Nephron (organoid): ENCODE measurements around the gene ALDH1A2.
A peak's percentile ranks its signal among the peaks of the same experiment; 100 is the strongest.

Source experiments
- H3K27ac Mint-ChIP-seq, 3 experiments: 2 replicates each; pipeline ENCODE4 v1.8.0; 2020; ENCODE audit warnings: mixed read lengths in 3 of 3, mild to moderate bottlenecking in 2 of 3, moderate library complexity in 1 of 3
- H3K27me3 Mint-ChIP-seq: 2 replicates; pipeline ENCODE4 v1.8.0; 2021; ENCODE audit warnings: low read depth, mild to moderate bottlenecking, moderate library complexity, mixed read lengths
- H3K36me3 Mint-ChIP-seq: 2 replicates; pipeline ENCODE4 v1.8.0; 2020; ENCODE audit warnings: low read depth, mixed read lengths
- H3K4me1 Mint-ChIP-seq: 2 replicates; pipeline ENCODE4 v1.8.0; 2020; ENCODE audit warnings: mixed read lengths
- H3K4me3 Mint-ChIP-seq, 3 experiments: 2 replicates each; pipeline ENCODE4 v1.8.0; 2020; ENCODE audit warnings: mild to moderate bottlenecking in 3 of 3, mixed read lengths in 3 of 3, moderate library complexity in 2 of 3
- H3K9me3 Mint-ChIP-seq: 2 replicates; pipeline ENCODE4 v1.8.0; 2020; ENCODE audit warnings: mixed read lengths
- CTCF ChIP-seq, 3 experiments: fragments of 200-600 bp; sonication (generic); IDR thresholded peaks; one replicate each; pipeline ENCODE4 v1.5.0; 2021; ENCODE audit warnings: antibody characterized with exemption in 3 of 3; ENCODE audit not compliant: unreplicated experiment in 3 of 3

Gene ALDH1A2

GRCh38 chr15:57941816-57942215, 123.7 kb downstream of the ALDH1A2 start:
- TF ChIP-seq CTCF (IDR thresholded peaks at IDR 0.05; ENCODE audit: unreplicated experiment in 3 of 3) = no peak
- Mint-ChIP-seq H3K4me1 (peaks cover 5% of the 10 kb centered on the region), H3K4me3 (no peak overlapping the region), H3K36me3 (peaks cover 27% of the 10 kb centered on the region), H3K27ac (no peak overlapping the region), H3K9me3 (peaks cover 35% of the 10 kb centered on the region), H3K27me3 (peaks cover 3% of the 10 kb centered on the region)

GRCh38 chr15:57932348-57932747, 133.2 kb downstream of the ALDH1A2 start:
- Mint-ChIP-seq H3K27ac (no peak overlapping the region), H3K4me1 (no peaks in the 10 kb centered on the region), H3K9me3 (peaks cover 32% of the 10 kb centered on the region), H3K36me3 (peaks cover 8% of the 10 kb centered on the region), H3K4me3 (no peak overlapping the region), H3K27me3 (peaks cover 12% of the 10 kb centered on the region)
- TF ChIP-seq CTCF (IDR thresholded peaks at IDR 0.05; ENCODE audit: unreplicated experiment in 3 of 3) = no peak

GRCh38 chr15:57931570-57931969, 133.9 kb downstream of the ALDH1A2 start:
- TF ChIP-seq CTCF (IDR thresholded peaks at IDR 0.05; ENCODE audit: unreplicated experiment in 3 of 3) = no peak
- Mint-ChIP-seq H3K4me3 (no peak overlapping the region), H3K4me1 (no peaks in the 10 kb centered on the region), H3K36me3 (peaks cover under 1% of the 10 kb centered on the region), H3K27ac (no peak overlapping the region), H3K9me3 (peaks cover 24% of the 10 kb centered on the region), H3K27me3 (peaks cover 12% of the 10 kb centered on the region)

GRCh38 chr15:57927091-57927631, 138.3 kb downstream of the ALDH1A2 start:
- peaks cover 12% of the 10 kb centered on the region for H3K27me3 Mint-ChIP-seq

GRCh38 chr15:57925650-57926049, 139.9 kb downstream of the ALDH1A2 start:
- TF ChIP-seq CTCF (IDR thresholded peaks at IDR 0.05; ENCODE audit: unreplicated experiment in 3 of 3) = no peak
- Mint-ChIP-seq H3K27ac (peak overlapping the region in 1 of 3 experiments; percentile 54), H3K36me3 (no peaks in the 10 kb centered on the region), H3K4me1 (peaks cover 32% of the 10 kb centered on the region), H3K4me3 (no peak overlapping the region), H3K9me3 (peaks cover 14% of the 10 kb centered on the region), H3K27me3 (peaks cover 12% of the 10 kb centered on the region)

More at GRCh38 chr15:57927091-57927631, 138.3 kb downstream of the ALDH1A2 start:
- Mint-ChIP-seq H3K4me1 (peaks cover 29% of the 10 kb centered on the region), H3K36me3 (no peaks in the 10 kb centered on the region), H3K4me3 (no peak overlapping the region), H3K27ac (no peak overlapping the region), H3K9me3 (peaks cover 14% of the 10 kb centered on the region)
- TF ChIP-seq CTCF (IDR thresholded peaks at IDR 0.05; ENCODE audit: unreplicated experiment in 3 of 3) = no peak

- peaks cover 32% of the 10 kb centered on the region for H3K4me1 Mint-ChIP-seq
- H3K9me3 Mint-ChIP-seq = peaks cover 8% of the 10 kb centered on the region
- no peak for TF ChIP-seq CTCF (IDR thresholded peaks at IDR 0.05; ENCODE audit: unreplicated experiment in 3 of 3)
- H3K4me3 Mint-ChIP-seq = no peak overlapping the region
- H3K27me3 Mint-ChIP-seq = peaks cover 12% of the 10 kb centered on the region
- H3K36me3 Mint-ChIP-seq = no peaks in the 10 kb centered on the region
- H3K27ac Mint-ChIP-seq = peak overlapping the region in 1 of 3 experiments; percentile 59
Observed at GRCh38 chr15:57924598-57924997, 140.9 kb downstream of the ALDH1A2 start.
